Lower leg skin (tissue), 4 donors: ENCODE measurements around the gene NTRK2. TPM values are rescaled to one million over a fixed set of nuclear protein-coding genes. Genes with fewer than 3 reads are reported as not detected.

Source experiments
- DNase-seq, 2 donors: peaks; one replicate each; pipeline ENCODE4 v3.0.0-alpha.2; 2019; ENCODE audit warnings: low spot score in 2 of 2
- H3K4me3 ChIP-seq: fragments of 200-600 bp; sonication (generic); 2 replicates; pipeline ENCODE4 v1.5.1; 2017; ENCODE audit warnings: mild to moderate bottlenecking, low read depth; ENCODE audit not compliant: poor library complexity, severe bottlenecking
- POLR2A ChIP-seq, 2 donors: fragments of 450-650 bp; IDR thresholded peaks; one replicate each; pipeline ENCODE4 v1.6.1; 2016 to 2017; ENCODE audit warnings: antibody characterized with exemption in 2 of 2, mild to moderate bottlenecking in 1 of 2, moderate library complexity in 1 of 2
- WGBS, 2 donors: methylation state at CpG; one replicate each; pipeline ENCODE4 v1.1.5; 2018; 5-methylcytosine and 5-hydroxymethylcytosine counted together
- intact Hi-C: fragments of 100-400 bp; cut with DNase I; formaldehyde crosslinking; loops from one replicate; pipeline ENCODE4 v1.15.0; 2023; ENCODE audit warnings: low total_unique reads
- total RNA-seq, 4 donors: library from RNA; depleted of rRNA; stranded (reverse); fragments of >200 nt; gene quantifications; one replicate each; pipeline ENCODE4 v1.1.0, GENCODE V29; 2016
- TF ChIP-seq, protein P1 (sequence below), 3 donors: fragments of 450-650 bp; IDR thresholded peaks; one replicate each; pipeline ENCODE4 v1.5.1; 2016; ENCODE audit warnings: antibody characterized with exemption in 3 of 3, mild to moderate bottlenecking in 3 of 3, moderate library complexity in 2 of 3

Gene NTRK2
- total RNA-seq, 4 donors from 2014 or later, result 6.2 to 16.3 (median 10.3) TPM

- intact Hi-C loops, result no loop called here
- DNase-seq, result no peak
- WGBS, 2 donors, result 87 to 93% methylated on average over 4 of the region's 4 CpGs
- TF ChIP-seq, protein P1, sequence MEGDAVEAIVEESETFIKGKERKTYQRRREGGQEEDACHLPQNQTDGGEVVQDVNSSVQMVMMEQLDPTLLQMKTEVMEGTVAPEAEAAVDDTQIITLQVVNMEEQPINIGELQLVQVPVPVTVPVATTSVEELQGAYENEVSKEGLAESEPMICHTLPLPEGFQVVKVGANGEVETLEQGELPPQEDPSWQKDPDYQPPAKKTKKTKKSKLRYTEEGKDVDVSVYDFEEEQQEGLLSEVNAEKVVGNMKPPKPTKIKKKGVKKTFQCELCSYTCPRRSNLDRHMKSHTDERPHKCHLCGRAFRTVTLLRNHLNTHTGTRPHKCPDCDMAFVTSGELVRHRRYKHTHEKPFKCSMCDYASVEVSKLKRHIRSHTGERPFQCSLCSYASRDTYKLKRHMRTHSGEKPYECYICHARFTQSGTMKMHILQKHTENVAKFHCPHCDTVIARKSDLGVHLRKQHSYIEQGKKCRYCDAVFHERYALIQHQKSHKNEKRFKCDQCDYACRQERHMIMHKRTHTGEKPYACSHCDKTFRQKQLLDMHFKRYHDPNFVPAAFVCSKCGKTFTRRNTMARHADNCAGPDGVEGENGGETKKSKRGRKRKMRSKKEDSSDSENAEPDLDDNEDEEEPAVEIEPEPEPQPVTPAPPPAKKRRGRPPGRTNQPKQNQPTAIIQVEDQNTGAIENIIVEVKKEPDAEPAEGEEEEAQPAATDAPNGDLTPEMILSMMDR (IDR thresholded peaks at IDR 0.05), result no peak
- TF ChIP-seq POLR2A (IDR thresholded peaks at IDR 0.05), result no peak
- no peak overlapping the region for H3K4me3 ChIP-seq
These were observed 41.3 kb downstream of the NTRK2 start for GRCh38 chr9:84710701-84711397.

GRCh38 chr9:84711398-84711777 is 41.9 kb downstream of the NTRK2 start:
- WGBS, 2 donors, result 78 to 89% methylated on average over 7 of the region's 7 CpGs
- intact Hi-C loops, result no loop called here
- DNase-seq, result no peak
- no peak for TF ChIP-seq POLR2A (IDR thresholded peaks at IDR 0.05)
- TF ChIP-seq, protein P1 (IDR thresholded peaks at IDR 0.05), result no peak
- H3K4me3 ChIP-seq, result no peak overlapping the region

- no peak for TF ChIP-seq POLR2A (IDR thresholded peaks at IDR 0.05)
- TF ChIP-seq, protein P1 (IDR thresholded peaks at IDR 0.05), result no peak
These were observed 42.4 kb downstream of the NTRK2 start for GRCh38 chr9:84711936-84712335.

GRCh38 chr9:84716217-84716616 is 46.7 kb downstream of the NTRK2 start:
- no peak overlapping the region for H3K4me3 ChIP-seq
- intact Hi-C loops, result no loop called here
- 86 to 93% methylated on average over 3 of the region's 3 CpGs for WGBS, 2 donors

More at GRCh38 chr9:84711936-84712335, 42.4 kb downstream of the NTRK2 start:
- no peak overlapping the region for H3K4me3 ChIP-seq
- intact Hi-C loops, result no loop called here
- DNase-seq, result peak; percentile 34 to 87
- WGBS, 2 donors, result 61 to 71% methylated on average over 6 of the region's 6 CpGs

GRCh38 chr9:84718476-84718875 is 48.9 kb downstream of the NTRK2 start:
- intact Hi-C loops, result no loop called here
- no peak for DNase-seq
- H3K4me3 ChIP-seq, result no peak overlapping the region
- 61 to 62% methylated on average over 5 of the region's 5 CpGs for WGBS, 2 donors
- no peak for TF ChIP-seq POLR2A (IDR thresholded peaks at IDR 0.05)
- TF ChIP-seq, protein P1 (IDR thresholded peaks at IDR 0.05), result no peak

More at GRCh38 chr9:84716217-84716616, 46.7 kb downstream of the NTRK2 start:
- DNase-seq, result no peak
- no peak for TF ChIP-seq POLR2A (IDR thresholded peaks at IDR 0.05)
- TF ChIP-seq, protein P1 (IDR thresholded peaks at IDR 0.05), result no peak
